HepG2 (cell line): ENCODE measurements around the gene CLIC6.

Experiments
- EZH2 ChIP-seq: conservative IDR thresholded peaks from 2 replicates; pipeline ENCODE4 v1.6.1; 2012; ENCODE audit warnings: mild to moderate bottlenecking, low read depth, low read length, moderate library complexity
- TF ChIP-seq, protein P1 (sequence below): sonication (generic); formaldehyde crosslinking; IDR thresholded peaks from 2 replicates; pipeline ENCODE4 v1.5.0; 2020; ENCODE audit warnings: missing genetic modification reagents
- TF ChIP-seq, protein P2 (sequence below): IDR thresholded peaks from 2 replicates; pipeline ENCODE4 v1.6.1; 2016

DNA sequence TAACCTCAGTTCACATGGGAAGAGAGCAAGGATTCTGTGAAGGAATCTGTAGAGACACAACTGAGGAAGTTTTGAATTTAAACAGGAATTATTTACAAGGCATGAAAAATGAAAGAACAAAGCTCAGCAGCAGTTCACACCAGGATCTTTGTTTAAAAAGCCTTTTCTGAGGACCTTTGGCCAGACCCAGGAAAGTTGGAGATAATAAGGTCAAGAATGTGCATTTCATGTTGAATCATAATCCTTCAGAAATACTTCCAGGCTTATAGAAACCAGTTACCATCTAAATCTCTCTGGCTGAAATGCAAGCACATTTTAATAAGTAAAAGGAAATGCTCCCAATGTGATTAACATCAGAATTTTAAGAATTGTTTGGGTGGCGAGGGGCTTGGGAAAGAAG lies 2.7 kb downstream of the CLIC6 start:
- TF ChIP-seq, protein P1, sequence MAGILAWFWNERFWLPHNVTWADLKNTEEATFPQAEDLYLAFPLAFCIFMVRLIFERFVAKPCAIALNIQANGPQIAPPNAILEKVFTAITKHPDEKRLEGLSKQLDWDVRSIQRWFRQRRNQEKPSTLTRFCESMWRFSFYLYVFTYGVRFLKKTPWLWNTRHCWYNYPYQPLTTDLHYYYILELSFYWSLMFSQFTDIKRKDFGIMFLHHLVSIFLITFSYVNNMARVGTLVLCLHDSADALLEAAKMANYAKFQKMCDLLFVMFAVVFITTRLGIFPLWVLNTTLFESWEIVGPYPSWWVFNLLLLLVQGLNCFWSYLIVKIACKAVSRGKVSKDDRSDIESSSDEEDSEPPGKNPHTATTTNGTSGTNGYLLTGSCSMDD (CRISPR knock-in tag): no peak
- TF ChIP-seq EZH2: no peak
- TF ChIP-seq, protein P2, sequence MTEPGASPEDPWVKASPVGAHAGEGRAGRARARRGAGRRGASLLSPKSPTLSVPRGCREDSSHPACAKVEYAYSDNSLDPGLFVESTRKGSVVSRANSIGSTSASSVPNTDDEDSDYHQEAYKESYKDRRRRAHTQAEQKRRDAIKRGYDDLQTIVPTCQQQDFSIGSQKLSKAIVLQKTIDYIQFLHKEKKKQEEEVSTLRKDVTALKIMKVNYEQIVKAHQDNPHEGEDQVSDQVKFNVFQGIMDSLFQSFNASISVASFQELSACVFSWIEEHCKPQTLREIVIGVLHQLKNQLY: no peak
